GM18520 (cell line): Measurements from ENCODE around the gene TLE6.
"Not testable (repeated sequence)": the region's sequence is repeated elsewhere in the genome, so short reads cannot be mapped to it uniquely, and the experiment has no call there.

Experiments
- ATAC-seq: cut with Tn5 transposase; IDR thresholded peaks from one replicate; pipeline ENCODE4 v1.9.1; 2021; ENCODE audit not compliant: unreplicated experiment

Gene TLE6

GRCh38 chr19:2973229-2973628 lies 4.1 kb upstream of the TLE6 start:
- ATAC-seq, result no peak

- ATAC-seq, result no peak
These were observed 2.9 kb upstream of the TLE6 start for GRCh38 chr19:2974342-2975041.

GRCh38 chr19:2976609-2977000 lies 759 bp upstream of the TLE6 start:
- ATAC-seq, result no peak

- ATAC-seq, result no peak
These were observed 378 bp downstream of the TLE6 start for GRCh38 chr19:2977746-2978138.

- ATAC-seq, result no peak
These were observed 903 bp downstream of the TLE6 start for GRCh38 chr19:2978166-2978767.

GRCh38 chr19:2978772-2979171 lies 1.4 kb downstream of the TLE6 start:
- no peak for ATAC-seq

- no peak for ATAC-seq
These were observed 4.5 kb downstream of the TLE6 start for GRCh38 chr19:2981898-2982297.

- no peak for ATAC-seq
These were observed 5.2 kb downstream of the TLE6 start for GRCh38 chr19:2982561-2982960.

- ATAC-seq, result no peak
These were observed 5.6 kb downstream of the TLE6 start for GRCh38 chr19:2982983-2983350.

GRCh38 chr19:2983351-2984214 lies 6.2 kb downstream of the TLE6 start:
- ATAC-seq, result no peak

- no peak for ATAC-seq
These were observed 6.8 kb downstream of the TLE6 start for GRCh38 chr19:2984215-2984528.

GRCh38 chr19:2986951-2987524 lies 9.7 kb downstream of the TLE6 start:
- ATAC-seq, result no peak

GRCh38 chr19:2987797-2988196 lies 10.4 kb downstream of the TLE6 start:
- ATAC-seq, result no peak

- no peak for ATAC-seq
These were observed 11.2 kb downstream of the TLE6 start for GRCh38 chr19:2988568-2988967.

- ATAC-seq, result no peak
These were observed 12.0 kb downstream of the TLE6 start for GRCh38 chr19:2989236-2989946.

GRCh38 chr19:2992333-2992732 lies 15.0 kb downstream of the TLE6 start:
- ATAC-seq, result not testable (repeated sequence)

GRCh38 chr19:2992958-2993357 lies 15.6 kb downstream of the TLE6 start:
- ATAC-seq, result no peak

GRCh38 chr19:2993579-2993978 lies 16.2 kb downstream of the TLE6 start:
- ATAC-seq, result no peak

GRCh38 chr19:2994588-2995131 lies 17.3 kb downstream of the TLE6 start:
- ATAC-seq, result no peak

GRCh38 chr19:2997720-2998119 lies 20.4 kb downstream of the TLE6 start:
- ATAC-seq, result no peak

GRCh38 chr19:2998642-2999041 lies 21.3 kb downstream of the TLE6 start:
- ATAC-seq, result no peak
